Glutamatergic neuron (in vitro differentiated cells): ENCODE results near the gene ATF6B. TPM values are rescaled to one million over a fixed set of nuclear protein-coding genes. Genes with fewer than 3 reads are reported as not detected.

ENCODE experiments used
- DNase-seq: peaks from one replicate; pipeline ENCODE4 v3.0.0; 2022
- H3K27ac Mint-ChIP-seq: one replicate; pipeline ENCODE4 v1.8.0; 2020; ENCODE audit warnings: mild to moderate bottlenecking, mixed read lengths, inconsistent platforms; ENCODE audit not compliant: unreplicated experiment
- H3K27me3 Mint-ChIP-seq: one replicate; pipeline ENCODE4 v1.8.0; 2020; ENCODE audit warnings: mild to moderate bottlenecking, moderate library complexity, mixed read lengths, inconsistent platforms; ENCODE audit not compliant: unreplicated experiment
- H3K36me3 Mint-ChIP-seq: one replicate; pipeline ENCODE4 v1.8.0; 2020; ENCODE audit warnings: mild to moderate bottlenecking, mixed read lengths, inconsistent platforms; ENCODE audit not compliant: unreplicated experiment
- H3K4me1 Mint-ChIP-seq: one replicate; pipeline ENCODE4 v1.8.0; 2020; ENCODE audit warnings: mild to moderate bottlenecking, low read depth, mixed read lengths, inconsistent platforms; ENCODE audit not compliant: unreplicated experiment
- H3K4me3 Mint-ChIP-seq: one replicate; pipeline ENCODE4 v1.8.0; 2020; ENCODE audit warnings: mild to moderate bottlenecking, mixed read lengths, inconsistent platforms; ENCODE audit not compliant: unreplicated experiment
- H3K9me3 Mint-ChIP-seq: one replicate; pipeline ENCODE4 v1.8.0; 2020; ENCODE audit warnings: mild to moderate bottlenecking, moderate library complexity, mixed read lengths, inconsistent platforms; ENCODE audit not compliant: unreplicated experiment
- CTCF ChIP-seq: fragments of 200-600 bp; sonication (generic); IDR thresholded peaks from one replicate; pipeline ENCODE4 v1.5.0; 2021; ENCODE audit not compliant: partially characterized antibody, unreplicated experiment
- total RNA-seq: library from RNA; stranded (reverse); fragmentation: NEBNext Ultra II Directional; extraction: Animal tissue kit (Norgen Biotek cat#: 25700); gene quantifications from one replicate; pipeline ENCODE4 v1.2.1, GENCODE V29; 2021; ENCODE audit not compliant: unreplicated experiment

ATF6B gene
- total RNA-seq, 1 donor from 2014 or later = 79.5 TPM

GRCh38 chr6:32120573-32121059, 7.4 kb downstream of the ATF6B start:
- no peak overlapping the region for H3K27ac Mint-ChIP-seq
- H3K36me3 Mint-ChIP-seq = peaks cover 11% of the 10 kb centered on the region
- H3K4me1 Mint-ChIP-seq = peaks cover 2% of the 10 kb centered on the region
- peaks cover 3% of the 10 kb centered on the region for H3K9me3 Mint-ChIP-seq
- H3K4me3 Mint-ChIP-seq = no peak overlapping the region
- no peak for TF ChIP-seq CTCF
- peaks cover 4% of the 10 kb centered on the region for H3K27me3 Mint-ChIP-seq
- DNase-seq = no peak

- peak; percentile 85 for TF ChIP-seq CTCF
- H3K4me3 Mint-ChIP-seq = no peak overlapping the region
- peak; percentile 93 for DNase-seq
- H3K27ac Mint-ChIP-seq = no peak overlapping the region
- peaks cover 2% of the 10 kb centered on the region for H3K9me3 Mint-ChIP-seq
- no peaks in the 10 kb centered on the region for H3K27me3 Mint-ChIP-seq
- peaks cover 6% of the 10 kb centered on the region for H3K36me3 Mint-ChIP-seq
- peaks cover 2% of the 10 kb centered on the region for H3K4me1 Mint-ChIP-seq
Observed at GRCh38 chr6:32118782-32119628, 9.0 kb downstream of the ATF6B start.

GRCh38 chr6:32117461-32117860, 10.6 kb downstream of the ATF6B start:
- no peak overlapping the region for H3K27ac Mint-ChIP-seq
- H3K4me1 Mint-ChIP-seq = peaks cover 2% of the 10 kb centered on the region
- DNase-seq = no peak
- no peak overlapping the region for H3K4me3 Mint-ChIP-seq
- no peaks in the 10 kb centered on the region for H3K27me3 Mint-ChIP-seq
- peaks cover 2% of the 10 kb centered on the region for H3K9me3 Mint-ChIP-seq
- H3K36me3 Mint-ChIP-seq = peaks cover 5% of the 10 kb centered on the region
- no peak for TF ChIP-seq CTCF

- peak; percentile 70 for TF ChIP-seq CTCF
- H3K9me3 Mint-ChIP-seq = peaks cover 2% of the 10 kb centered on the region
- H3K27me3 Mint-ChIP-seq = no peaks in the 10 kb centered on the region
- H3K36me3 Mint-ChIP-seq = peaks cover 5% of the 10 kb centered on the region
- no peak overlapping the region for H3K27ac Mint-ChIP-seq
- H3K4me1 Mint-ChIP-seq = peaks cover 2% of the 10 kb centered on the region
- peak overlapping the region; percentile 36 for H3K4me3 Mint-ChIP-seq
- DNase-seq = no peak
Observed at GRCh38 chr6:32116674-32117073, 11.4 kb downstream of the ATF6B start.

GRCh38 chr6:32115623-32116022, 12.4 kb downstream of the ATF6B start:
- no peaks in the 10 kb centered on the region for H3K36me3 Mint-ChIP-seq
- no peak overlapping the region for H3K27ac Mint-ChIP-seq
- DNase-seq = no peak
- TF ChIP-seq CTCF = no peak
- H3K27me3 Mint-ChIP-seq = no peaks in the 10 kb centered on the region
- H3K9me3 Mint-ChIP-seq = peaks cover 2% of the 10 kb centered on the region
- peaks cover 2% of the 10 kb centered on the region for H3K4me1 Mint-ChIP-seq
- no peak overlapping the region for H3K4me3 Mint-ChIP-seq
